PFSK-1 (cell line): ENCODE results near the gene JAK1.

Experiments
- FOXP2 ChIP-seq: optimal IDR thresholded peaks from 2 replicates; pipeline ENCODE3; 2011; ENCODE audit warnings: borderline replicate concordance, control low read depth, inconsistent platforms; ENCODE audit not compliant: insufficient read depth; ENCODE audit errors: extremely low read length, extremely low read depth
- POLR2AphosphoS5 ChIP-seq: IDR thresholded peaks from 2 replicates; pipeline ENCODE4 v1.6.1; 2012; ENCODE audit warnings: low read depth, mild to moderate bottlenecking, control low read depth, low read length, moderate library complexity
- REST ChIP-seq, 2 experiments: IDR thresholded peaks; 2 replicates each; pipeline versions ENCODE4 v1.6.1 to v1.8.0; 2011 to 2012; ENCODE audit warnings: low read depth in 2 of 2, low read length in 2 of 2, control low read depth in 1 of 2, inconsistent platforms in 1 of 2, mild to moderate bottlenecking in 1 of 2, moderate library complexity in 1 of 2; ENCODE audit not compliant: insufficient read depth in 1 of 2
- SIN3A ChIP-seq: IDR thresholded peaks from 2 replicates; pipeline ENCODE4 v1.6.1; 2012; ENCODE audit warnings: mild to moderate bottlenecking, low read length, moderate library complexity, borderline replicate concordance; ENCODE audit not compliant: insufficient read depth
- TAF1 ChIP-seq: IDR thresholded peaks from 2 replicates; pipeline ENCODE4 v1.6.1; 2012; ENCODE audit warnings: low read length, control low read depth, borderline replicate concordance; ENCODE audit not compliant: insufficient read depth

Gene JAK1

GRCh38 chr1:65006806-65007205 is 40.5 kb upstream of the JAK1 start:
- TF ChIP-seq REST (IDR thresholded peaks at IDR 0.05; ENCODE audit: insufficient read depth in 1 of 2, low read depth in 2 of 2, low read length in 2 of 2) (no peak), TAF1 (no peak), SIN3A (no peak), POLR2AphosphoS5 (no peak), FOXP2 (no peak)

- TF ChIP-seq TAF1, result no peak
- TF ChIP-seq POLR2AphosphoS5, result no peak
- TF ChIP-seq FOXP2, result no peak
- TF ChIP-seq SIN3A, result no peak
Measured at GRCh38 chr1:65003316-65003664, 36.9 kb upstream of the JAK1 start.

- TF ChIP-seq SIN3A (no peak), FOXP2 (no peak), POLR2AphosphoS5 (no peak), TAF1 (no peak), REST (IDR thresholded peaks at IDR 0.05; ENCODE audit: insufficient read depth in 1 of 2, low read depth in 2 of 2, low read length in 2 of 2) (no peak)
Measured at GRCh38 chr1:65002508-65003315, 36.4 kb upstream of the JAK1 start.

GRCh38 chr1:65002156-65002507 is 35.8 kb upstream of the JAK1 start:
- no peak for TF ChIP-seq FOXP2
- no peak for TF ChIP-seq SIN3A
- TF ChIP-seq POLR2AphosphoS5, result no peak
- TF ChIP-seq REST (IDR thresholded peaks at IDR 0.05; ENCODE audit: insufficient read depth in 1 of 2, low read depth in 2 of 2, low read length in 2 of 2), result no peak
- no peak for TF ChIP-seq TAF1

GRCh38 chr1:65001231-65001792 is 35.0 kb upstream of the JAK1 start:
- TF ChIP-seq FOXP2 (no peak), POLR2AphosphoS5 (no peak), REST (IDR thresholded peaks at IDR 0.05; ENCODE audit: insufficient read depth in 1 of 2, low read depth in 2 of 2, low read length in 2 of 2) (no peak), TAF1 (no peak), SIN3A (no peak)
